ENCODE results near the gene ACSL3. TPM values are rescaled to one million over a fixed set of nuclear protein-coding genes. Genes with fewer than 3 reads are reported as not detected.
"Not testable (repeated sequence)": the region's sequence is repeated elsewhere in the genome, so short reads cannot be mapped to it uniquely, and the experiment has no call there.

The ACSL3 gene
- total RNA-seq, 1 donor from 2014 or later, result 107 TPM

DNA sequence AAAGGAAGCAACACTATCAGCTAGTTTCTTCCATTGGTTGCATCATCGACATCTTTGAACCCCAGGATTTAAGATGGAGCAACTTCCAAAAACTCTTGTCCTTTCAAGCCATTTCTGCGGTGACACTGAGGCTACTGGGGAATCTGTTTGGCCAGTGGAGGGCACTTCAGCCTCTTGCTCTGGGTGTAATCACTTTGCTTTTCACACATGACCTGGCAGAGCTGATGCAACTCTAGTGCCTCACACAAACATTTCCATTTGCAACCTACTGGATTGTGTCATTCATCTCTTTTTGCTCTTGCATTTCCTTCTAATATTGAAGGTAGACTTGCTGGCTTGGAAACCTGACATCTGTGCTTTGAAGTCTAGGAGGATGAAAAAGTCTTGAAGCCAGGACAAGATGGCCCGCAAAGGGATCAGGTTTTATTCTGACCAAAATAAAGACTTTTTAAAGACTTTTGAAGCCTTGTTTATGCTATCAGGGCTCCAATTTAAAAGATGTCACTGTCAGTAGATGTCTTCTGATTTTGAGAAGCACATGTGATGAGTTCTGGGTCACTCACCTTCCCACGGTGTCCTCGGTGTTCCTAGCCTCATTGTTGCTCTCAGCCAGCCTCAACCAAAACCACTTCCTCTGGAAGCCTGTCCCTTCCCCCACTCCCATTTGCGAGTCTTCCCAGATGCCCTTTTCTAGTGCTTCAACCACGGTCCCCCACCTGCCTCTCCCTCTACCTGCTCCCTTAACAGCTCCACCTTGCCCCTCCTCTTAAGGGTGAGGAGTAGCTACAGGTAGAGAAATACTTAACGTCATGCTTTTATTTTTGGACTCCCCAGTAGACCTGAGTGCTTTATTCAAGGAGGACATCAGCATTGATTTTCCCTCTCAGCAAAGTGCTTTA, 121.4 kb downstream of the ACSL3 start:
- H3K27me3 Mint-ChIP-seq (ENCODE audit: low read depth), result no peaks in the 10 kb centered on the region
- H3K27ac Mint-ChIP-seq (ENCODE audit: unreplicated experiment), result peak overlapping the region; percentile 91
- peaks cover 23% of the 10 kb centered on the region for H3K9me3 Mint-ChIP-seq (ENCODE audit: low read depth)
- H3K4me1 Mint-ChIP-seq (ENCODE audit: low read depth), result peaks cover 56% of the 10 kb centered on the region
- H3K4me3 Mint-ChIP-seq (ENCODE audit: unreplicated experiment), result no peak overlapping the region
- DNase-seq (ENCODE audit: low spot score), result no peak
- peaks cover 11% of the 10 kb centered on the region for H3K36me3 Mint-ChIP-seq (ENCODE audit: low read depth)
- TF ChIP-seq, protein P1, sequence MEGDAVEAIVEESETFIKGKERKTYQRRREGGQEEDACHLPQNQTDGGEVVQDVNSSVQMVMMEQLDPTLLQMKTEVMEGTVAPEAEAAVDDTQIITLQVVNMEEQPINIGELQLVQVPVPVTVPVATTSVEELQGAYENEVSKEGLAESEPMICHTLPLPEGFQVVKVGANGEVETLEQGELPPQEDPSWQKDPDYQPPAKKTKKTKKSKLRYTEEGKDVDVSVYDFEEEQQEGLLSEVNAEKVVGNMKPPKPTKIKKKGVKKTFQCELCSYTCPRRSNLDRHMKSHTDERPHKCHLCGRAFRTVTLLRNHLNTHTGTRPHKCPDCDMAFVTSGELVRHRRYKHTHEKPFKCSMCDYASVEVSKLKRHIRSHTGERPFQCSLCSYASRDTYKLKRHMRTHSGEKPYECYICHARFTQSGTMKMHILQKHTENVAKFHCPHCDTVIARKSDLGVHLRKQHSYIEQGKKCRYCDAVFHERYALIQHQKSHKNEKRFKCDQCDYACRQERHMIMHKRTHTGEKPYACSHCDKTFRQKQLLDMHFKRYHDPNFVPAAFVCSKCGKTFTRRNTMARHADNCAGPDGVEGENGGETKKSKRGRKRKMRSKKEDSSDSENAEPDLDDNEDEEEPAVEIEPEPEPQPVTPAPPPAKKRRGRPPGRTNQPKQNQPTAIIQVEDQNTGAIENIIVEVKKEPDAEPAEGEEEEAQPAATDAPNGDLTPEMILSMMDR (IDR thresholded peaks at IDR 0.05), result peak; percentile 84

DNA sequence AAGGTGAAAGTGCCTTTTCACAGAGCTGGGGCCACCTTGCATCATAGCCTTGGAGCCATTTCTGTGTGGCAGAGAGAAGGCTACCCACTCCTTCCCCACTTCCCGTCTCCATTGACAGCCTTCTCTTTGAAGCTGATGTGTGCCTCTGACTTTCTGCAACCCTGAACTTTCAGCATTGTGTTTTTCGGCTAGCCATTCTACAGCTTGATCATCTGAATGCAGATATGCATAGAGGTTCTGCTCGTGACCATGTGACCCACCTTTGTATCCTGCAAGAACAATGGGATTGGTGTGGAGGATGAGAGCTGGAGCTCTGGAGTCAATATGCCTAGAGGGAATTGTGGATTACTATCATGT, 122.1 kb downstream of the ACSL3 start:
- Mint-ChIP-seq H3K4me1 (ENCODE audit: low read depth) (peaks cover 56% of the 10 kb centered on the region), H3K9me3 (ENCODE audit: low read depth) (peaks cover 24% of the 10 kb centered on the region), H3K27ac (ENCODE audit: unreplicated experiment) (peak overlapping the region; percentile 91), H3K4me3 (ENCODE audit: unreplicated experiment) (no peak overlapping the region), H3K36me3 (ENCODE audit: low read depth) (peaks cover 14% of the 10 kb centered on the region), H3K27me3 (ENCODE audit: low read depth) (no peaks in the 10 kb centered on the region)
- DNase-seq (ENCODE audit: low spot score), result no peak
- TF ChIP-seq, protein P1 (IDR thresholded peaks at IDR 0.05), result no peak

DNA sequence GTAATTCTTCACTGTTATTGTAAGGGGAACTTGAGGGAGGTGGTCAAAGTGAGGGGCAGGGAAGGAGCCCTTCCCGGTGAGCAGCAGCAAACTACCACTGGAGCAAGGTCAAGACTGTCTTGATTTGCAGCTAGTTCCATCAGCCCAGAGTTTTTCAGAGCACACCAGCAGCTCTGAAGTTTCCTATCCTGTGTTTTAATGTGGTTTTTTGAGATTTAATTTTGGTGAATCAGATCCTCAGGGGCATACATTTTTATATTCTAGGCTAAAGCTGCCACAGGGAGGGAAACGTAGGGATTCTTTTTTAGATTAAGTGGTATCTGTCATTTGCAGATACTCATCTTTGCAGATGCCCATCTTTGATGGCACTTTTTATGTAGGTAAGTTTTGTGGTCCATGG, 124.1 kb downstream of the ACSL3 start:
- peaks cover 20% of the 10 kb centered on the region for H3K36me3 Mint-ChIP-seq (ENCODE audit: low read depth)
- H3K4me1 Mint-ChIP-seq (ENCODE audit: low read depth), result peaks cover 40% of the 10 kb centered on the region
- no peak overlapping the region for H3K4me3 Mint-ChIP-seq (ENCODE audit: unreplicated experiment)
- H3K9me3 Mint-ChIP-seq (ENCODE audit: low read depth), result peaks cover 32% of the 10 kb centered on the region
- no peaks in the 10 kb centered on the region for H3K27me3 Mint-ChIP-seq (ENCODE audit: low read depth)
- TF ChIP-seq, protein P1 (IDR thresholded peaks at IDR 0.05), result no peak
- peak overlapping the region; percentile 58 for H3K27ac Mint-ChIP-seq (ENCODE audit: unreplicated experiment)
- no peak for DNase-seq (ENCODE audit: low spot score)

DNA sequence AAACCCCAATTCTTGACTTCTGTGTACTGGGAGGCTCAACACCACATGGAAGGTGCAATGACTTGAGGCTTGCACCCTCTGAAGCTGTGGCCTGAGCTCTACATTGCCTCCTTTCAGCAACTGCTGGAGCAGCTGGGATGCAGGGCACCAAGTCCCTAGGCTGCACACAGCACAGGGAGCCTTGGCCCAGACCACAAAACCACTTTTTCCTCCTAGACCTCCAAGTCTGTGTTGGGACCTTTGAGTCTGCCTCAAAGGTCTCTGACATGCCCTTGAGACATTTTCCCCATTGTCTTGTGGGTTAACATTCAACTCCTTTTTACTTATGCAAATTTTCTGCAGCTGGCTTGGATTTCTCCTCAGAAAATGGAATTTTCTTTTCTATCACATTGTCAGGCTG, 128.6 kb downstream of the ACSL3 start:
- DNase-seq (ENCODE audit: low spot score), result no peak
- TF ChIP-seq, protein P1 (IDR thresholded peaks at IDR 0.05), result no peak

DNA sequence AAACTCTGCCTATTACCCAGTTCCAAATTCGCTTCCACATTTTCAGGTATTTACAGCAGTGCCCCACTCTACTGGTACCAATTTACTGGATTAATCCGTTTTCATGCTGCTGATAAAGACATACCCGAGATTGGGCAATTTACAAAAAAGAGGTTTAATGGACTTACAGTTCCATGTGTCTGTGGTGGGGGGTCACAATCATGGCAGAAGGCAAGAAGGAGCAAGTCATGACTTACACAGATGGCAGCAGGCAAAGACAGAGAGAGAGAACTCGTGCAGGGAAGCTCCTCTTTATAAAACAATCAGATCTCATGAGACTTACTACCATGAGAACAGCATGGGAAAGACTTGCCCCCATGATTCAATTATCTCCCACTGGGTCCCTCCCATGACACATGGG, 129.4 kb downstream of the ACSL3 start:
- not testable (repeated sequence) for H3K27ac Mint-ChIP-seq (ENCODE audit: unreplicated experiment); H3K4me3 Mint-ChIP-seq (ENCODE audit: unreplicated experiment); H3K27me3 Mint-ChIP-seq (ENCODE audit: low read depth); DNase-seq (ENCODE audit: low spot score)
- peaks cover 21% of the 10 kb centered on the region for H3K9me3 Mint-ChIP-seq (ENCODE audit: low read depth)
- H3K4me1 Mint-ChIP-seq (ENCODE audit: low read depth), result peaks cover 48% of the 10 kb centered on the region
- peaks cover 18% of the 10 kb centered on the region for H3K36me3 Mint-ChIP-seq (ENCODE audit: low read depth)

More for the DNA sequence above, 128.6 kb downstream of the ACSL3 start:
- peaks cover 22% of the 10 kb centered on the region for H3K36me3 Mint-ChIP-seq (ENCODE audit: low read depth)
- peaks cover 29% of the 10 kb centered on the region for H3K9me3 Mint-ChIP-seq (ENCODE audit: low read depth)
- peaks cover 47% of the 10 kb centered on the region for H3K4me1 Mint-ChIP-seq (ENCODE audit: low read depth)
- no peak overlapping the region for H3K27ac Mint-ChIP-seq (ENCODE audit: unreplicated experiment)
- no peak overlapping the region for H3K4me3 Mint-ChIP-seq (ENCODE audit: unreplicated experiment)
- H3K27me3 Mint-ChIP-seq (ENCODE audit: low read depth), result no peaks in the 10 kb centered on the region

Data from chondrocyte (in vitro differentiated cells).